ENCODE results near the gene OBP2A. TPM values are rescaled to one million over a fixed set of nuclear protein-coding genes. Genes with fewer than 3 reads are reported as not detected.

Gene OBP2A
- total RNA-seq, 1 donor, result not detected

DNA sequence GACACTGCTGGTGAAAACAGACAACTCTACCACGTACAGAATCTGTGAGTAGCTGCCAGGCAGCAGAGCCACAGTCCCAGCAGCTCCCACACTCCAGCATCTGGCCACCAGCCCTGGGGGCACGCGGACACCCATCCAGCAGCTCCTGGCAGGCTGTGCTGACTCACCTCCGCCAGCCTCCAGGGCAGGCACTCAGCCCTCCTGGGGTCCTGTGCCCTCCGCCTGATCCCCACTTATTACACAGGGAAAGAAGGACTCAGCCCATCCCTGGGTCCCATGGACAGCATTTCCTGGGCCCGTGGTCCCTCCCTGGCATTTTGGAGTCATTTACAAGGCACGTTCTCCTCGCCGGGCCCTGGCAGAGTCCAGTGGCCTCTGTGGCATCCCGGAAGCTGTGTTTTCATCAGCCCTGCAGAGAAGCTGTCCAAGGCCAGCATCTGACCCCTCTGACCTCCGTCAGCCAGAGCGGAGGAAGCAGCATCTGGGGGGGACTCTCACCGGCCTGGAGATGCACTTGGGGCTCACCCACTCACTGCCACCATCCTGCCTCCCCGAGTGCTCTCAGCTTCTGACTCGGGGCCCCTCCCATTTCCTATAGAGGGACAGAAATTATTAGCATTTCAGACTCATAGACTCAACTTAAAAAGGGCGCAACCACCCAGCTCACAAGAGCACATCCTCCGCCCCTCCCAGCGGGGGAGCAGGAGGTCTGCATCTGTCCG is 37.2 kb downstream of the OBP2A start:
- no peak for DNase-seq (ENCODE audit: low read depth)
- no peak overlapping the region for H3K4me3 ChIP-seq (ENCODE audit: low read depth, low read length)
- TF ChIP-seq, protein P1, sequence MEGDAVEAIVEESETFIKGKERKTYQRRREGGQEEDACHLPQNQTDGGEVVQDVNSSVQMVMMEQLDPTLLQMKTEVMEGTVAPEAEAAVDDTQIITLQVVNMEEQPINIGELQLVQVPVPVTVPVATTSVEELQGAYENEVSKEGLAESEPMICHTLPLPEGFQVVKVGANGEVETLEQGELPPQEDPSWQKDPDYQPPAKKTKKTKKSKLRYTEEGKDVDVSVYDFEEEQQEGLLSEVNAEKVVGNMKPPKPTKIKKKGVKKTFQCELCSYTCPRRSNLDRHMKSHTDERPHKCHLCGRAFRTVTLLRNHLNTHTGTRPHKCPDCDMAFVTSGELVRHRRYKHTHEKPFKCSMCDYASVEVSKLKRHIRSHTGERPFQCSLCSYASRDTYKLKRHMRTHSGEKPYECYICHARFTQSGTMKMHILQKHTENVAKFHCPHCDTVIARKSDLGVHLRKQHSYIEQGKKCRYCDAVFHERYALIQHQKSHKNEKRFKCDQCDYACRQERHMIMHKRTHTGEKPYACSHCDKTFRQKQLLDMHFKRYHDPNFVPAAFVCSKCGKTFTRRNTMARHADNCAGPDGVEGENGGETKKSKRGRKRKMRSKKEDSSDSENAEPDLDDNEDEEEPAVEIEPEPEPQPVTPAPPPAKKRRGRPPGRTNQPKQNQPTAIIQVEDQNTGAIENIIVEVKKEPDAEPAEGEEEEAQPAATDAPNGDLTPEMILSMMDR (IDR thresholded peaks at IDR 0.05; ENCODE audit: insufficient read depth, low read depth, low read length), result no peak

DNA sequence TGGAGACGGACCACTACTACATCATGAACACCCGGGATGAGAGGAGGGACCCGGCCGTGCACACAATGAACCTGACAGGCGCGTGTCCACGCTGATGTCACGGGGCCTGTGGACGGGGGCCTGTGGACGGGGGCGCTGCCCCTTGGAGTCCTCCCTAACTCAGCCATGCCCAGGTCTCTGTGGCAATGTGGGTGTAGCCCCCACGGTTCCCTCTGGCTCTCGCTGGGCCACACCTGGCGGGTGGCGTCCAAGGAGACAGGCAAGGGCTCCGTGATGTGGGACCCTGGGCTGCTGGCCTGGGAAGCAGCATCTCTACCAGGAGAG is 37.7 kb downstream of the OBP2A start:
- no peak overlapping the region for H3K4me3 ChIP-seq (ENCODE audit: low read depth, low read length)
- DNase-seq (ENCODE audit: low read depth), result no peak
- TF ChIP-seq, protein P1 (IDR thresholded peaks at IDR 0.05; ENCODE audit: insufficient read depth, low read depth, low read length), result no peak

- DNase-seq (ENCODE audit: low read depth), result no peak
- TF ChIP-seq, protein P1 (IDR thresholded peaks at IDR 0.05; ENCODE audit: insufficient read depth, low read depth, low read length), result no peak
- H3K4me3 ChIP-seq (ENCODE audit: low read depth, low read length), result no peak overlapping the region
Measured at GRCh38 chr9:135584371-135584770, 38.4 kb downstream of the OBP2A start.

GRCh38 chr9:135584934-135585333 is 39.0 kb downstream of the OBP2A start:
- DNase-seq (ENCODE audit: low read depth), result no peak
- TF ChIP-seq, protein P1 (IDR thresholded peaks at IDR 0.05; ENCODE audit: insufficient read depth, low read depth, low read length), result no peak
- no peak overlapping the region for H3K4me3 ChIP-seq (ENCODE audit: low read depth, low read length)

- DNase-seq (ENCODE audit: low read depth), result no peak
- TF ChIP-seq, protein P1 (IDR thresholded peaks at IDR 0.05; ENCODE audit: insufficient read depth, low read depth, low read length), result no peak
- no peak overlapping the region for H3K4me3 ChIP-seq (ENCODE audit: low read depth, low read length)
Measured at GRCh38 chr9:135586601-135587109, 40.7 kb downstream of the OBP2A start.

- DNase-seq (ENCODE audit: low read depth), result no peak
- H3K4me3 ChIP-seq (ENCODE audit: low read depth, low read length), result no peak overlapping the region
- TF ChIP-seq, protein P1 (IDR thresholded peaks at IDR 0.05; ENCODE audit: insufficient read depth, low read depth, low read length), result no peak
Measured at GRCh38 chr9:135587658-135588057, 41.7 kb downstream of the OBP2A start.

DNA sequence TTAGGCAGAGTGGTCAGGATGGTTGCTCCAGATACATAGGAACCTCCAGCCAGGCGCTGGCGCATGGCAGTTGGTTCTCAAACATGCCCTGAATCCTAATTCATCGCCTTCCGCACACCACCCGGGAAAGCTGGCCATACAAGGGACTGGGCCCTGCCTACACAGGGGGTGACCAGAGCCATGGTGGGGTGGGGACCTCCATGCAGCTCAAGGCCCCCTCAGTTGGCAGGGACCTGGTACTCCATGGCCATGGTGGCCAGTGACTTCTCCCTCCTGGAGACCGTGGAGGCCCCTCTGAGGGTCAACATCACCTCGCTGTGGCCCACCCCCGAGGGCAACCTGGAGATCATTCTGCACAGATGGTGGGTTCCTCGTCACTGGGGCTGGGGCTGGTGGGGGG is 42.4 kb downstream of the OBP2A start:
- no peak for DNase-seq (ENCODE audit: low read depth)
- TF ChIP-seq, protein P1 (IDR thresholded peaks at IDR 0.05; ENCODE audit: insufficient read depth, low read depth, low read length), result no peak

More for the DNA sequence above, 42.4 kb downstream of the OBP2A start:
- H3K4me3 ChIP-seq (ENCODE audit: low read depth, low read length), result no peak overlapping the region
